ENCODE results near the gene SLC30A3. TPM values are rescaled to one million over a fixed set of nuclear protein-coding genes. Genes with fewer than 3 reads are reported as not detected.
A peak's percentile ranks its signal among the peaks of the same experiment; 100 is the strongest.

The SLC30A3 gene
- total RNA-seq, 1 experiment from 2014 or later = not detected

GRCh38 chr2:27264753-27265535 is 2.1 kb upstream of the SLC30A3 start:
- DNase-seq (ENCODE audit: low read depth) = peak; percentile 74
- in situ Hi-C loops (cut with HindIII; ENCODE audit: low pct_unique_long_range_greater_than_20kb, low sequenced_read_pairs) = loop anchor here (25.0 kb wide), 1 partner anchor 178 kb away; the partner anchor contains the start of genes EMILIN1 and KHK

- in situ Hi-C loops (cut with HindIII; ENCODE audit: low pct_unique_long_range_greater_than_20kb, low sequenced_read_pairs) = loop anchor here (25.0 kb wide), 1 partner anchor 177 kb away; the partner anchor contains the start of genes EMILIN1 and KHK
- DNase-seq (ENCODE audit: low read depth) = no peak
Observed at GRCh38 chr2:27264253-27264752, 1.5 kb upstream of the SLC30A3 start.

- in situ Hi-C loops (cut with HindIII; ENCODE audit: low pct_unique_long_range_greater_than_20kb, low sequenced_read_pairs) = loop anchor here (25.0 kb wide), 1 partner anchor 176 kb away; the partner anchor contains the start of genes EMILIN1 and KHK
Observed at GRCh38 chr2:27263287-27264252, 723 bp upstream of the SLC30A3 start.

GRCh38 chr2:27261926-27262298 is 935 bp downstream of the SLC30A3 start:
- DNase-seq (ENCODE audit: low read depth) = no peak
- in situ Hi-C loops (cut with HindIII; ENCODE audit: low pct_unique_long_range_greater_than_20kb, low sequenced_read_pairs) = loop anchor here (25.0 kb wide), 1 partner anchor 175 kb away; the partner anchor contains the start of genes EMILIN1 and KHK

More at GRCh38 chr2:27263287-27264252, 723 bp upstream of the SLC30A3 start:
- DNase-seq (ENCODE audit: low read depth) = no peak

- DNase-seq (ENCODE audit: low read depth) = no peak
- in situ Hi-C loops (cut with HindIII; ENCODE audit: low pct_unique_long_range_greater_than_20kb, low sequenced_read_pairs) = loop anchor here (25.0 kb wide), 1 partner anchor 174 kb away; the partner anchor contains the start of genes EMILIN1 and KHK
Observed at GRCh38 chr2:27261241-27261925, 1.5 kb downstream of the SLC30A3 start.

- DNase-seq (ENCODE audit: low read depth) = no peak
- in situ Hi-C loops (cut with HindIII; ENCODE audit: low pct_unique_long_range_greater_than_20kb, low sequenced_read_pairs) = loop anchor here (25.0 kb wide), 1 partner anchor 171 kb away; the partner anchor contains the start of genes EMILIN1 and KHK
Observed at GRCh38 chr2:27258051-27258450, 4.8 kb downstream of the SLC30A3 start.

GRCh38 chr2:27256855-27257454 is 5.9 kb downstream of the SLC30A3 start:
- no peak for DNase-seq (ENCODE audit: low read depth)
- in situ Hi-C loops (cut with HindIII; ENCODE audit: low pct_unique_long_range_greater_than_20kb, low sequenced_read_pairs) = loop anchor here (25.0 kb wide), 1 partner anchor 170 kb away; the partner anchor contains the start of genes EMILIN1 and KHK

GRCh38 chr2:27255660-27256059 is 7.2 kb downstream of the SLC30A3 start:
- in situ Hi-C loops (cut with HindIII; ENCODE audit: low pct_unique_long_range_greater_than_20kb, low sequenced_read_pairs) = loop anchor here (25.0 kb wide), 1 partner anchor 168 kb away; the partner anchor contains the start of genes EMILIN1 and KHK
- no peak for DNase-seq (ENCODE audit: low read depth)

- in situ Hi-C loops (cut with HindIII; ENCODE audit: low pct_unique_long_range_greater_than_20kb, low sequenced_read_pairs) = loop anchor here (25.0 kb wide), 1 partner anchor 168 kb away; the partner anchor contains the start of genes EMILIN1 and KHK
- no peak for DNase-seq (ENCODE audit: low read depth)
Observed at GRCh38 chr2:27255187-27255586, 7.7 kb downstream of the SLC30A3 start.

GRCh38 chr2:27251766-27252165 is 11.1 kb downstream of the SLC30A3 start:
- in situ Hi-C loops (cut with HindIII; ENCODE audit: low pct_unique_long_range_greater_than_20kb, low sequenced_read_pairs) = loop anchor here (25.0 kb wide), 1 partner anchor 164 kb away; the partner anchor contains the start of genes EMILIN1 and KHK
- no peak for DNase-seq (ENCODE audit: low read depth)

GRCh38 chr2:27250652-27251379 is 12.0 kb downstream of the SLC30A3 start:
- in situ Hi-C loops (cut with HindIII; ENCODE audit: low pct_unique_long_range_greater_than_20kb, low sequenced_read_pairs) = loop anchor here (25.0 kb wide), 1 partner anchor 164 kb away; the partner anchor contains the start of genes EMILIN1 and KHK
- DNase-seq (ENCODE audit: low read depth) = no peak

GRCh38 chr2:27249891-27250651 is 12.8 kb downstream of the SLC30A3 start:
- in situ Hi-C loops (cut with HindIII; ENCODE audit: low pct_unique_long_range_greater_than_20kb, low sequenced_read_pairs) = loop anchor here (25.0 kb wide), 1 partner anchor 163 kb away; the partner anchor contains the start of genes EMILIN1 and KHK
- no peak for DNase-seq (ENCODE audit: low read depth)

- in situ Hi-C loops (cut with HindIII; ENCODE audit: low pct_unique_long_range_greater_than_20kb, low sequenced_read_pairs) = no loop called here
- DNase-seq (ENCODE audit: low read depth) = no peak
Observed at GRCh38 chr2:27249159-27249890, 13.5 kb downstream of the SLC30A3 start.

- in situ Hi-C loops (cut with HindIII; ENCODE audit: low pct_unique_long_range_greater_than_20kb, low sequenced_read_pairs) = no loop called here
- no peak for DNase-seq (ENCODE audit: low read depth)
Observed at GRCh38 chr2:27247893-27248292, 15.0 kb downstream of the SLC30A3 start.

- DNase-seq (ENCODE audit: low read depth) = no peak
- in situ Hi-C loops (cut with HindIII; ENCODE audit: low pct_unique_long_range_greater_than_20kb, low sequenced_read_pairs) = no loop called here
Observed at GRCh38 chr2:27245626-27246025, 17.2 kb downstream of the SLC30A3 start.
